GM12878 (cell line): Measurements from ENCODE around the gene NCDN.

ENCODE experiments used
- DPF2 ChIP-seq: fragments of 450-650 bp; IDR thresholded peaks from 2 replicates; pipeline ENCODE4 v1.6.1; 2017; ENCODE audit warnings: mild to moderate bottlenecking
- EP300 ChIP-seq, 2 experiments: fragments of 150-350 bp in 1 of 2; IDR thresholded peaks; 2 replicates each; pipeline ENCODE4 v1.6.1; 2011 to 2012; ENCODE audit warnings: low read depth in 2 of 2, low read length in 2 of 2, borderline replicate concordance in 1 of 2, improper control_type of control experiment in 1 of 2, inconsistent platforms in 1 of 2; ENCODE audit not compliant: control insufficient read depth in 1 of 2
- GABPA ChIP-seq: IDR thresholded peaks from 2 replicates; pipeline ENCODE4 v1.6.1; 2014; ENCODE audit warnings: antibody characterized with exemption, low read depth, mild to moderate bottlenecking, inconsistent platforms
- HCFC1 ChIP-seq: fragments of 150-350 bp; IDR thresholded peaks from 2 replicates; pipeline ENCODE4 v1.6.1; 2014; ENCODE audit warnings: low read length
- MYC ChIP-seq: IDR thresholded peaks from 2 replicates; pipeline ENCODE4 v1.6.1; 2011; ENCODE audit warnings: mild to moderate bottlenecking, low read length, moderate library complexity, inconsistent platforms; ENCODE audit not compliant: insufficient read depth, insufficient replicate concordance, insufficient read length, severe bottlenecking
- NFIC ChIP-seq: IDR thresholded peaks from 2 replicates; pipeline ENCODE4 v1.6.1; 2012; ENCODE audit warnings: low read depth, mild to moderate bottlenecking, inconsistent platforms, low read length, moderate library complexity
- PML ChIP-seq: IDR thresholded peaks from 2 replicates; pipeline ENCODE4 v1.6.1; 2012; ENCODE audit warnings: low read length, inconsistent platforms
- POLR2A ChIP-seq: IDR thresholded peaks from 2 replicates; pipeline ENCODE4 v1.6.1; 2011; ENCODE audit warnings: low read depth, mild to moderate bottlenecking, low read length
- ZSCAN29 ChIP-seq: fragments of 450-650 bp; IDR thresholded peaks from 2 replicates; pipeline ENCODE4 v1.6.1; 2017; ENCODE audit warnings: mild to moderate bottlenecking, moderate library complexity
- TF ChIP-seq, protein P1 (sequence below): IDR thresholded peaks from 2 replicates; pipeline ENCODE4 v1.6.1; 2012; ENCODE audit warnings: low read depth, low read length, improper control_type of control experiment
- TF ChIP-seq, protein P2 (sequence below), 3 experiments: IDR thresholded peaks in 2 of 3; conservative IDR thresholded peaks in 1 of 3; 2 replicates each; pipeline ENCODE4 v1.5.1; 2011; ENCODE audit warnings: low read depth in 3 of 3, low read length in 3 of 3, mild to moderate bottlenecking in 3 of 3, control low read depth in 2 of 3, moderate library complexity in 2 of 3, inconsistent platforms in 1 of 3, mixed read lengths in 1 of 3; ENCODE audit not compliant: control insufficient read depth in 2 of 3, insufficient read depth in 1 of 3; ENCODE audit errors: extremely low read depth in 1 of 3
- TF ChIP-seq, protein P3 (sequence below): fragments of 450-650 bp; IDR thresholded peaks from 2 replicates; pipeline ENCODE4 v1.6.1; 2017; ENCODE audit warnings: mild to moderate bottlenecking

DNA sequence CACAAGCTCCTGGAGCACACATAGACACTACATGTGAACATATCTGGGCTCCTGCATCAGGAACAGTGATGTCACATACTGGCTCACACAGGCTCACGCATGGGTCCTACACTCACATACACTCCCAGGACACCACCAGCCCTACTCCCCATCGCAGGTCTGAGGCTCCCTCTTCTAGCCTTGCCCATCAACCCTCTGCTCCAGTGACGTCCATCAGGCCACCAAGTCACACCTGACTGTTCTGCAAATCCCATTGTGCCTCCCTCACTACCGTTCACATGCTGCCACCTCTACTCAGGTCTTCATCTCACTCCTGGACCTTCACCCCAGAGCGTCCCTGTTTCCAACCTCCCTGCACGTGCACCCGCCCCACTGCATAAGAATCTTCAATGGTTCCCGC, 33.6 kb downstream of the NCDN start:
- TF ChIP-seq PML (no peak), MYC (no peak), ZSCAN29 (no peak), NFIC (no peak), EP300 (IDR thresholded peaks at IDR 0.05; ENCODE audit: borderline replicate concordance in 1 of 2, control insufficient read depth in 1 of 2, low read depth in 2 of 2, low read length in 2 of 2) (no peak), GABPA (no peak), DPF2 (no peak), POLR2A (no peak), HCFC1 (no peak)
- TF ChIP-seq, protein P1, sequence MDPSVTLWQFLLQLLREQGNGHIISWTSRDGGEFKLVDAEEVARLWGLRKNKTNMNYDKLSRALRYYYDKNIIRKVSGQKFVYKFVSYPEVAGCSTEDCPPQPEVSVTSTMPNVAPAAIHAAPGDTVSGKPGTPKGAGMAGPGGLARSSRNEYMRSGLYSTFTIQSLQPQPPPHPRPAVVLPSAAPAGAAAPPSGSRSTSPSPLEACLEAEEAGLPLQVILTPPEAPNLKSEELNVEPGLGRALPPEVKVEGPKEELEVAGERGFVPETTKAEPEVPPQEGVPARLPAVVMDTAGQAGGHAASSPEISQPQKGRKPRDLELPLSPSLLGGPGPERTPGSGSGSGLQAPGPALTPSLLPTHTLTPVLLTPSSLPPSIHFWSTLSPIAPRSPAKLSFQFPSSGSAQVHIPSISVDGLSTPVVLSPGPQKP, result no peak
- TF ChIP-seq, protein P2, sequence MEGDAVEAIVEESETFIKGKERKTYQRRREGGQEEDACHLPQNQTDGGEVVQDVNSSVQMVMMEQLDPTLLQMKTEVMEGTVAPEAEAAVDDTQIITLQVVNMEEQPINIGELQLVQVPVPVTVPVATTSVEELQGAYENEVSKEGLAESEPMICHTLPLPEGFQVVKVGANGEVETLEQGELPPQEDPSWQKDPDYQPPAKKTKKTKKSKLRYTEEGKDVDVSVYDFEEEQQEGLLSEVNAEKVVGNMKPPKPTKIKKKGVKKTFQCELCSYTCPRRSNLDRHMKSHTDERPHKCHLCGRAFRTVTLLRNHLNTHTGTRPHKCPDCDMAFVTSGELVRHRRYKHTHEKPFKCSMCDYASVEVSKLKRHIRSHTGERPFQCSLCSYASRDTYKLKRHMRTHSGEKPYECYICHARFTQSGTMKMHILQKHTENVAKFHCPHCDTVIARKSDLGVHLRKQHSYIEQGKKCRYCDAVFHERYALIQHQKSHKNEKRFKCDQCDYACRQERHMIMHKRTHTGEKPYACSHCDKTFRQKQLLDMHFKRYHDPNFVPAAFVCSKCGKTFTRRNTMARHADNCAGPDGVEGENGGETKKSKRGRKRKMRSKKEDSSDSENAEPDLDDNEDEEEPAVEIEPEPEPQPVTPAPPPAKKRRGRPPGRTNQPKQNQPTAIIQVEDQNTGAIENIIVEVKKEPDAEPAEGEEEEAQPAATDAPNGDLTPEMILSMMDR (IDR thresholded peaks at IDR 0.05 in 2 of 3, conservative IDR thresholded peaks at IDR 0.05 in 1 of 3; ENCODE audit: control insufficient read depth in 2 of 3, extremely low read depth in 1 of 3, insufficient read depth in 1 of 3, low read depth in 3 of 3, low read length in 3 of 3), result no peak
- TF ChIP-seq, protein P3, sequence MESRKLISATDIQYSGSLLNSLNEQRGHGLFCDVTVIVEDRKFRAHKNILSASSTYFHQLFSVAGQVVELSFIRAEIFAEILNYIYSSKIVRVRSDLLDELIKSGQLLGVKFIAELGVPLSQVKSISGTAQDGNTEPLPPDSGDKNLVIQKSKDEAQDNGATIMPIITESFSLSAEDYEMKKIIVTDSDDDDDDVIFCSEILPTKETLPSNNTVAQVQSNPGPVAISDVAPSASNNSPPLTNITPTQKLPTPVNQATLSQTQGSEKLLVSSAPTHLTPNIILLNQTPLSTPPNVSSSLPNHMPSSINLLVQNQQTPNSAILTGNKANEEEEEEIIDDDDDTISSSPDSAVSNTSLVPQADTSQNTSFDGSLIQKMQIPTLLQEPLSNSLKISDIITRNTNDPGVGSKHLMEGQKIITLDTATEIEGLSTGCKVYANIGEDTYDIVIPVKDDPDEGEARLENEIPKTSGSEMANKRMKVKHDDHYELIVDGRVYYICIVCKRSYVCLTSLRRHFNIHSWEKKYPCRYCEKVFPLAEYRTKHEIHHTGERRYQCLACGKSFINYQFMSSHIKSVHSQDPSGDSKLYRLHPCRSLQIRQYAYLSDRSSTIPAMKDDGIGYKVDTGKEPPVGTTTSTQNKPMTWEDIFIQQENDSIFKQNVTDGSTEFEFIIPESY, result no peak
